NCI-H2107 treated with DMSO at 0.1 percent for 48 hours (cell line): ENCODE data around the gene IL27RA.
A peak's percentile ranks its signal among the peaks of the same experiment; 100 is the strongest.

ENCODE experiments used
- DNase-seq: peaks from one replicate; lab custom pipeline; 2025; ENCODE audit not compliant: unreplicated experiment; lab: John Stamatoyannopoulos, UW

IL27RA gene

DNA sequence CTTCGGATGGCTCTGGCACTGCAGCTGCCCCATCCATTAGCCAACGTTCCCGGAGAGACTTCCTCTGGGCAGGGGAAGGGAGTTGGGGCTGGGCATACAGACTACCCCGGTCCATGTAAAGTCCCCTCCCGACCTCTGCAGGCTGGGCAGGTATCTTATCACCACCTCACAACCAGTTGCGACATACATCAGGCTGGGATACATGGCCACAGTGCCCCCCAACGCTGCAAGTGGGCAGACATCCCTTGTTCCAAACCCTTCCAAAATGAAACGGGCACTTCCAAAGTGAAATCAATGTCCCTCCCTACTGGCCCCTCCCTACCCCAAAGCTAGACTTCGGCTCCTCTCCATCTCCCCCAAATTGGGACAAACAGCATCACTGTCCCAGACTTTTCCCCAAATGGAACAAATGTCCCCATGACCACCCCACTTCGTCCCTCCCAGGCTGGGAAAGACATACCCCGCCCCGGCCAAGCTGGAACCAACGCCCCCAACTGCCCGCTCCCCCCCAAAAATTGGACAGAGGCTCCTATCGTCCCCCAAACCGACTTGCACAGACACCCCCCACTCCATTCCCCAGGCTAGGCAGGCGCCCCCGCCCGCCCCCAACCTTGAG is 25.3 kb downstream of the IL27RA start:
- no peak for DNase-seq

DNA sequence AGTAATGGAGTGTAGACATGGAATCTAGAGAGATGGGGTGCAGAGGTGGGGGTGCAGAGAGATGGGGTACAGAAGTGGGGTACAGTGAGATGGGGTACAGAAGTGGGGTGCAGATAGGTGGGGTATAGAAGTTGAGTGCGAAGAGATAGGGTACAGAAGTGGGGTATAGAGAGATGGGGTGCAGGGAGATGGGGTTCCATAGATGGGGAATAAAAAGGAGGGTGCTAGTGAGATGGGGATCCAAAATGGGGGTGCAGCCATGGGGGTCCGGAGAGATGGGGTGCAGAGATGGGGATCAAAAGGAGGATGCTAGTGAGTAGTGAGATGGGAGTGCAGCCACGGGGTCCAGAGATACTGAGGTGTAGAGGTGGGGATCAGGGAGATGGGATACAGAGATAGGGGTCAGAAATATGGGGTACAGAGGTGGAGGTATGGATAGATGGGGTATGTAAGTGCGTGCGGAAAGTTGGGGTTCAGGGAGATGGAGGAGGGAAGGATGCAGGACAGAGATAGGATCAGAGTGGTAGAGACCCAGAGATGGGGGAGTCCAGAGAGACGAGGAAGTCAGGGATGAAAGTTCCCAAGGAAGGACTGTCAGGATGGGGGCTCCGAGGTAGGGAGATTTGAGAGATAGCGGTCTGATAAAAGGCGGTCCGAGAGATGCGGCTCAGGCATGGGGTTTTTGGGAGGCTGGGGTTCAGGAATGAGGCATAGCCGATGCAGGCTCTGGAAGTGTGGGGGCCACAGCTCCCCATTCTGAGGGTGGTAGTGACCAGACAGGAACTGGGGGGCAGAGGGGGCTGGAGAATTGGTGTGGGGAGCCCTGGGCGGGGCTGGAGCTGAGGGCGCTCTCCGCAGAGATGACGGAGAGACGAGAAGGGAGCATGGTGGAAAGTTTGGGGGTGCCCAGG is 26.9 kb downstream of the IL27RA start:
- no peak for DNase-seq

DNA sequence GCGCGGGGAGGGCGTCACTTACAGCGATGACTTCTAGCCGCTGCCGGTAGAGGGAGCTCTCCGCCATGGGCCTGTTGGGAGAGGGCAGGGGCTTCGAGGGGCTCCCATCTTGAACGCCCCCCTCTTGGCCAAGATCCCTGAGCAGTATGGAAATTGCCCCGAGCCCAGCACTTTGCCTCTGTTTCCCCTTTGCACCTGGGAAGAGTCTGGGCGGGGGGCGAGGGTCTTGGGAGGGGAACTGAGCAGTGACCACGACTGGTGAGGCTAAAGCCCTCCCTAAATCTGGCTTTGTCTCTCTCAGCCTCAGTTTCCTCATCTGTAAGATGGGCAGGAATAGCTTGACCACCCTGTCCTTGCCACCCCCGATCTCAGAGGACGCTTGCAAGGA is 27.5 kb downstream of the IL27RA start:
- no peak for DNase-seq

DNA sequence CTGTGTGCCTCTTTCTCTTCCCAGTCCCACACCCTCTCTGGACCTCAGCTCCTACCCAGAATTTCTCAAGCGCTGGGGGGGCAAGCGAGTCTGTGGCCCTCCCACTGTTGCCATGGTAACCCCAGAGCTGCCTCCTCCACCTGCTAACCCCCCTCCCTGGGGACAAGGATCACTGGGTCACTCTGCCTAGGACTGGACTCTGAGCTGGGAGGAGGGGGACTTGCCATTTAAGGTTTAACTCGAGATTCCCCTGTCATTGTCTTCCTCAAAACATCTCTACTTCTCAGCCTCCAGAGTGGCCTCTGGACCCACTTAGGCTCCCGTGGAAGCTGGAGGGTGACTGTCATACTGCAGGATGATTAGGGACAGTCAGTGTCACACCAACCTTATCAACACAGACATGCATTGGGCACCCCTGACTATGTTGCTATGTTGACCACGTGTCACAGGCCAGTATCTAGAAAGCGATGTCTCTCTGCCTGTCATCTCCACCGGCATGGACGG is 28.1 kb downstream of the IL27RA start:
- no peak for DNase-seq

DNA sequence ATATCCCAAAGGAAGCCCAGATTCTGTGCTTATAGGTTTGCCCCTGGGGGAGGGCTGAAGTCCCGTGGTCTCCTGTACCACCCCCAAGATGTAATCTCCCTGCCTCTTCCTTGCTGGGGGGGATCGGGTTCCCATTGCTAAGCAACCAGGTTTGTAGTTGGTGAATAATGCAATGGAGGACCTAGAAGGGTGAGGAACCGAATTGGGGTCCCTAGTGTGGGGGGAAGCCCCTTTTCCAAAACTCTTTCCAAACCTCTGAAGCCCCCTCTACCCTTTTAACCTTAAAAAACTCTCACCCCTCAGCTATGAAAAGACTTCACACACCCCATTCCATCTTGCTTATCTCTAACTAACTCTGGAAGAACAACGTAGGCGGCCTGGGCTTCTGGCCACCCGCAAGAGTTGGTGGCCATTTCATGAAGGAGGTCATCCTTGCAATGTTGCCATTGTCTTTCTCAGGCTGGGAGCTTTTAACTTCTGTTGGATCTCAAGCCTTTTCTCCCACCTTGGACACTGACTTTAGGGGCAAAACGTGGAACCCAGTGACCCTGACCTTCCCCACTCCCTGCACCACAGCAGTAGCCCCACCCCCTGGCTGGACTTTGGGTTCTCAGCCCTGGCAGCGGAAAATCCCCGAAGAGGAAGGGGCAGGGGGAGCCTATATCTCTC is 29.7 kb downstream of the IL27RA start:
- no peak for DNase-seq

DNA sequence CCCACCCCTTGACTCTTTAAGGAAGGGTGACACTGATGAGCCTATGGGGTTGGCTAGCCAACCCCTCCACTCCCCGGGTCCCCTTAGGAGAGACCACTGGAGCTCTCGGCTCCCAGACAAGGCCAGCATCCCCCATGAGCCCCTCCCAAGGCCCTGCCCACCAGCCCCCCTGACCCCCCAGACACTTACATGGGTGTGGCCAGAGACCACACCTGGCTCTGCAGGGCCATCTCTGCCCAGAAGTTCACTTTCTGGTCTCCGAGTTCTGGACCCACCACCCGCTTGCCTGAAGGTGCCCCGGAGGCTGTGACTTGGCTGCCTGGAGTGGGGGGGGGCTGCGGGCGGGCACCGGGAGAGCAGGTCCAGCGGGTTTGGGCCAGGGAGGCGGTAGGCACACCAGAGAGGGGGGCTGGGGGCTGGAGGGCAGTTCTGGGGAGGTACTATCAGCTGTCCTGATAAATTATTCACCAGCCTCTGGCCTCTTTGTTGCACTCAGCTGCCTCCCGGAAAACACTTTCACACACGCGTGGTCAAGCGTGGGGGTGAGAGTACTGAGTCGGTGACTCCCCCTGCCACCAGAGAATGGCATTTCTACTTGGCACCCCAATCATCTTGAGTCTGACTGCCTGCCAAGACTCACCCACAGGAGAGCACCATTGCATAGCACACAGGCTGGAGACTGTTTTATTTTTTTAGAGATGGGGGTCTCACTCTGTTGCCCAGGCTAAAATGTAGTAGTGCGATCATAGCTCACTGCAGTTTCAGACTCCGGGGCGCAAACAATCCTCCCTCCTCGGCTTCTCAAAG is 30.4 kb downstream of the IL27RA start, which contains the start of gene PALM3:
TSS of gene PALM3 (minus strand) at position 326 of the 807 bp plus-strand sequence. CDS start at position 230, 96 bp downstream.
- no peak for DNase-seq

DNA sequence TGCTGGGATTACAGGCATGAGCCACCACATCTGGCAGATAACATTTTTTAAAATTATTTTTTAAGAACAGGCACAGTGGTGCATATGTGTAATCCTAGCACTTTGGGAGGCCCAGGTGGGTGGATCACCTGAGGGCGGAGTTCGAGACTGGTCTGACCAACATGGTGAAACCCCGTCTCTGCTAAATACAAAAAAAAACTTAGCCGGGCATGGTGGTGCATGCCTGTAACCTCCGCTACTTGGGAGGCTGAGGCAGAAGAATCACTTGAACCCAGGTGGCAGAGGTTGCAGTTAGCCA is 30.9 kb downstream of the IL27RA start:
- no peak for DNase-seq

DNA sequence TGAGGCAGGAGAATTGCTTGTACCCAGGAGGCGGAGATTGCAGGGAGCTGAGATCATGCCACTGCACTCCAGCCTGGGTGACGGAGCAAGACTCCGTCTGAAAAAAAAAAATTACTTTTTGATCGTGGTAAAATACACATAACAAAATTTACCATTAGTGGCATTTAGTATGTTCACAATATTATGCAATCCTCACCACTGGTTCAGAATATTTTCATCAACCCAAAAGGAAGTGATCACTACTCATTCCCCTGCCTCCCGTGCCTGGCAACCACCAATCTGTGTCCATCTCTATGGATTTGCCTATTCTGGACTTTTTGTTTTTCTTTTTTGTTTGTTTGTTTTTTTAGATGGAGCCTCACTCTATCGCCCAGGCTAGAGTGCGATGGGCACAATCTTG is 31.5 kb downstream of the IL27RA start:
- DNase-seq = no peak

DNA sequence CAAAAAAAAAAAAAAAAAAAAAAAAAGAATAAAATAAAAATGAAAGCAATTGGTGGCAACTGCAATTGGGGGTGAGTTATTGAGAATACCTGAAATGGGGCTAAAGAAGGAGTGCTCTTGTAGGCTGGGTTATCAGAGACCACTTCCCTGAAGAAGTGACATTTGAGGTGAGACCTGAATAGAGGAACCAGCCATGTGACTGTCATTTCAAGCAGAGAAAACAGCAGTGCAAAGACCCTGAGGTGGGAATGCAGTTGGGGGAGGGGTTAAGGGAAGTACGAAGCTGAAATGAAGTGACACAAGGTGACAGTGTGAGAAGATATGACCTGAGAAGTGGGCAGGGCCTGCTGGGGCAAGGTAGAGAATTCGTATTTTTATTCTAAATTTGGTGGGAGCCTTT is 34.6 kb downstream of the IL27RA start:
- no peak for DNase-seq

DNA sequence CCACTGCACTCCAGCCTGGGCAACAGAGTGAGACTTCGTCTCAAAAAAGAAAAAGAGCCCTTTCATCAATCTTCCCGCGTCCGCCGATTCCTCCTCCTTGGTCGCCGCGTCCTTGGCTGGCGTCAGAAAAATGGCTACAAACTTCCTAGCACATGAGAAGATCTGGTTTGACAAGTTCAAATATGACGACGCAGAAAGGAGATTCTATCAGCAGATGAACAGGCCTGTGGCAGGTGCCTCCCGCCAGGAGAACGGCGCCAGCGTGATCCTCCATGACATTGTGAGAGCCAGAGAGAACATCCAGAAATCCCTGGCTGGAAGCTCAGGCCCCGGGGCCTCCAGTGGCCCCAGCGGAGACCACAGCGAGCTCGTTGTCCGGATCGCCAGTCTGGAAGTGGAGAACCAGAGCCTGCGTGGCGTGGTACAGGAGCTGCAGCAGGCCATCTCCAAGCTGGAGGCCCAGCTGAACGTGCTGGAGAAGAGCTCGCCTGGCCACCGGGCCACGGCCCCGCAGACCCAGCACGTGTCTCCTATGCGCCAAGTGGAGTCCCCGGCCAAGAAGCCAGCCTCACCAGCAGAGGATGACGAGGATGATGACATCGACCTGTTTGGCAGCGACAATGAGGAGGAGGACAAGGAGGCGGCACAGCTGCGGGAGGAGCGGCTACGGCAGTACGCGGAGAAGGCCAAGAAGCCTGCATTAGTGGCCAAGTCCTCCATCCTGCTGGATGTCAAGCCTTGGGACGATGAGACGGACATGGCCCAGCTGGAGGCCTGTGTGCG is 38.9 kb downstream of the IL27RA start:
- DNase-seq = no peak

DNA sequence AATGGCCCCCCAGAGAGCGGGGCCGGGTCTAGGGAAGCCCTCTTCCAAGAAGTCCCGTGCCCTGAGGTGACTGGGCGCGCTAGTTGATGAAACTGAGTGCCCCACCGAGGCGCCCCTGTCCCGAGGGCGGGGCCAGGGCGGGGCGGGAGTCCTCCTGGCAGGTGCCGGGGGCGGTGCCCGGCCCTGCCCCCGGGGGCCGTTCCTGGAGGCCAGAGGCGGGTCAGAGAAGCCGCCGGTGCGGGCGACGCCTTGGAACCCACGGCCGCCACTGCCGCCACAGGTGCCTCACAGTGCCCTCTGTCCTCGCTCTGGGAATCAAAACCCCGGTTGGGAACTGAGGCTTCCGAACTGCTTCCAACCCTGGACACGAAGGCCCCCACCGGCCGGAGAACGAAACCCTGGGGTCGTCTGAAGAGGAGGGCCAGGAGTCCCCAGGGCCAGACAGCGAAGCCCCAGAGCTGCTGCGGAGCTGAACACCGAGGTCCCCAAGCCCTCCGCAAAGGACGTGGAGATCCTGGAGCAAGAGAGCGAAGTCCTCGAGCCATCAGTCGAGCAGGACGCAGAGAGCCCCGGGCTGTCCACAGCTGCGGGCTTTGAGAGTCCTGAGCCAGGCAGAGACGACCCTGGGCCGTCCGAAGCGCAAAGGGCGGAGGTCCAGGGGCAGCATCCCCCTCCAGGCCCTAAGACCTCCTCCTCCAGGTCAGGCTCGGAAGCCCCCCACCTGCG is 41.1 kb downstream of the IL27RA start, which contains the start of gene MISP3:
TSS of gene MISP3 (plus strand) at position 252 of the 726 bp plus-strand sequence. CDS start 524 bp downstream, outside the sequence.
- DNase-seq = no peak

DNA sequence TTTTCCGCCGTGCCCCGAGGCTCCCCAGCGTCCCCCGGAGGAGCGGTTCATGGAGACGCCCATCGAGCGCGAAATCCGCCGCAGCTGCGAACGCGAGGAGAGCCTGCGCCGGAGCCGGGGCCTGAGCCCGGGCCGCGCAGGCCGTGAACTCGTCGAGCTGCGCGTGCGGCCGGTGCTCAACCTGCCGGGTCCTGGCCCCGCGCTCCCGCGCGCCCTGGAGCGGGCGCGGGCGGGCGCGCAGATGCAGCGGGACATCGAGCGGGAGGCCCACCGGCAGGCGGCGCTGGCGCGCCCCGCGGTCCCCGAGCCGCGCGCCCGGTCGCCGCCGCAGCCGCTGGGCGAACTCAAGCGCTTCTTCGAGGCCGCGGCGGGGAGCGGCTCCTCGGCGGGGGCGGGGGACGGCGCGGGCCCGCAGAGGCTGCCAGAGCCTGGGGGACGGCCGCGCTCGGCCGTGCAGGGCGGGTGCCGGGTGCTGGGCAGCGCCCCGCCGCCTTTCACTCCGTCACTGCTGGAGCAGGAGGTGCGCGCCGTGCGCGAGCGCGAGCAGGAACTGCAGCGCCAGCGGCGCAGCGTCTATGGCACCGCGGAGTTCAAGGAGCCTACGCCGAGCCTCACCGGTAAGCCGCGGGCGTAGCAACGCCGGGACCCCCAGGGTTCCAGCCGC is 41.8 kb downstream of the IL27RA start:
- DNase-seq = no peak

DNA sequence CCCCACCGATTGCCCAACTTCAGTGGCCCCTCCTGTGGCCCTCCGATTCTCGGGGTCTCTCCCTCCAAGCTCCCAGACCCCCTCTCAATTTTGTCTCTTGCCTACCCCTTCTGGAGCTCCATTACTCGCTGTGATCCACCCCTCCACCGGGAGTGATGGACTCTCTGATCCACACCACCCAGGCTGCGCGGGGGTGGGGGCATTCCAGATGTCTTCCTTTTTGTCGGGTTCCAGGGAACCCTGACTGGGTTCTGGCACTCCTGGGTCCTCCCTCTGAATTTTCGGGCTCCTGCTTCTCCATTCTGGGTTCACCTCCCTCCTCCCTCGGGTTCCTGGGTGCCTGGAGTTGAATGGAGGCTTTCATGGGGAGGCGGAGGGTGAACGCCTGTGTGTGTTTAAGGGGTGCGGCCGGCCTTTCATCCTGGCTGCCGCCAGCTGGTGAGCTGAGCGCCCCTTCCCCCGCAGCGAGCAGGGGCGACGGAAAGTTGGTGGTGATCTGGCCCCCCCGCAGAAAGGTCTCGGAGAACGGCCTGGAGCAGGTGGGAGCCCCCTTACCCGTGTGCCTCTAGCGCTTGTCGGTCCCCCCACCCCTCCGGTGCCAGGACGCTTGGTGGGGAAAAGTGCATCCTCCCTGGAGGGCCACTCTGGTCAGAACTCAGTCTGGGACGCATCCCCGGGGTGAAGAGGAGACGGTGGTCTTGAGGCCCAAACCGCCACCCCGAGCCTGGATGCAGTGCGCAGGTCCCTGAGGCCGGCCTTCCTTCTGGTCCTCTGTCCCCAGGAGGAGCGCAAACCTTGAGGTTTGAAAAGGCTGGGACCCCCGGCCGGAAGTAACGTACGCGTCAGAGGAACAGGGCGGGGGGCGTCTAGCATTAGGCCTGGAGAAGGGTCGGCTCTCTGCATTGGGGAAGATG is 42.6 kb downstream of the IL27RA start:
- no peak for DNase-seq

DNA sequence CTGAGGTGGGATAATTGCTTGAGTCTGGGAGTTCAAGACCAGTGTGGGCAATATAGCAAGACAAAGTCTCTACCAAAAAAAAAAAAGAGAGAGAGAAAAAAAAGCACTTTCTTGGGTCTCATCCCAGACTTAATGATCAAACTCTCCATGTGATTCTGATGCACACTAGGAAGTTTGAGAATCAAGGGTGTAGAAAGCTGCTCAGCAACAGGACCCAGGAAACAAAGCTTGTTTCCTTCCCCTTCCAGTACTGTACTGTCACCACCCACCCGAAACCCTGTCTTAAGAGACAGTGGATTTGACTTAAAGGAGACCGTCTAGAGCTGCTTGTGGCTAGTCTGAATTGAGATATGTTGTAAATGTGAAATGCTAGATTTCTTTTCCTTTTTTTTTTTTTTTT is 46.8 kb downstream of the IL27RA start:
- no peak for DNase-seq

DNA sequence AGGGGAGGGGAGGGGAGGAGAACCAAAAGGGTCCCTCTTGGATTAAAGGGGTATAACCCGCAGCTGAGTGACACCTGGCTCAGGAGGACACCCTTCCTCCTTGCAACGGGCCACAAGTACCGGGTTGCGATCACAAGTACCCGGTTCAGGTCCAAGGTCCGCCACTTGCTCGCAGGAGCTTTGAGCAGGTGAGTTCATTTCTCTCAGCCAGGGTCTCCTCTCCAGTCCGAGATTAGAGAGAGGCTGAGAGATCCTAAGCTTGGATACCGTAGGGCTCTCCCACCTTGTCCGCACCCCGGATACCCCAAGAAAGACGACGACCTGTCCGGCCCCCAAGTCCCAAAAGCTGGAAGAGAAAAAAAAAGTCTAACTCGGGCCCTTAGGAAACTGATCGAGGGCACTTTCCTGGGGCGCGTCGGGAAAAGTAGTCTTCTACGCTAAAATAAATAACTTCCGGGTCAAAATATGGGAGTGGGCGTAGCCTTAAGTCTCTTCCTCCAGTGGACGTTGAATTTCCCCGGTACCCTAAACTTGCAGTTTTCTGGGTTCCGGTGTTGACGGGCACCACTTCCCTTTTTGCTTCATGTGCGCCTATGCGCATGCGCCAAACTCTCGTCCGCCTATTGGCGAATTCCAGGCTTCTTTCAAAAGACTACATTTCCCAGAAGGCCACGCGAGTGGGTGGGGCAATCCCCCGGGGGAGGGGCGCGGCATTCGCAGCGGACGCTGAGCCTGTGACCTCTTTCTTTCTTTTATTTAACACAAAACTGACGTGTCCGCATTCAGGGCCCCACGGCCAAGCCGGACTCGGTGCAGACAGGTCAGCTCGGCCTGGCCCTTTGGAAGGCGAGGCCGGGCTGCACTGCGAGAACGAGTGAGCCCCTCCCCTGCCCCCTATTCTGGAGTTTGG is 49.6 kb downstream of the IL27RA start:
- DNase-seq = peak; percentile 96

DNA sequence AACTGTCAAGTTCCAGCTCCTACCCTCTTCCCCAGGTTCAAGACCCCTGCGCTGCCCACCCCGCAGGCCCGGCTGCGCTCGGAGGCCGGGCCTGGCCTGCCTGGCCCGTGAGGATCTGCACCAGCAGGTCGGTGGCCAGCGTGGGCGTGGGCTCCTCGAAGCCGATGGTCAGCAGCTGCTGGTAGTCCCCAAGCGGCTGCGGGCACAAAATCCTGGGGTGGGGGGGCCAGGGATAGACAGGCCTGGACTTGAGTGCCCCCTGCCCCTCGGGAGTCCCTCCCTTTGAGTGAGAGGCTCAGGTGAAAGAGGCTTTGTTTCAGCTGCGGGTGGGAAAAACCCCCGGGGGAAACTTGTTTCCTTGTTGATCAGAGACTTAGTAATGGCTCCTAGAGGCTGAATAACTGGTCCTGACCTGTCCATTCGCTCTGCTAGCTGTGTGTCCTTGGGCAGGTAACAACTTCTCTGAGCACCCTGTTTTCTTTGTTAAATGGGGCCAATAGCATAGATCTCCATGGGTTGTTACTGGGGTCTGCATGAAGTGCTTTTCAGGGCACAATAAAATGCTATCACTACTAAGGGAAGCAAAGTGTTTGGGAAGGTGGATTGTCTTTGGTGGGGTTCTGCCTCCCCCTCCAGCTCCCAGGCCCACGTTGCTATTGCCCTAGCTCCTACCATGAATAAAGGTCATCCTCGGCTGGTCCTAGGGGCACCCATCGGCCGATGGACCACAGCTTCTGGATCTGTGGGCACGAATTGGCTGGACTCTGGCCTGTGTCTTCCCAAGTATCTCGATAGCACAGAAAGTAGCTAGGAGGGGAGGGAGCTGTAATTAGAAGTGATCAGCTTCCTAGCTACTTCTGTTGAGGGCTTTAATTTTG is 50.5 kb downstream of the IL27RA start:
- DNase-seq = no peak
